ENCODE data around the gene ECE1.

ECE1 gene

DNA sequence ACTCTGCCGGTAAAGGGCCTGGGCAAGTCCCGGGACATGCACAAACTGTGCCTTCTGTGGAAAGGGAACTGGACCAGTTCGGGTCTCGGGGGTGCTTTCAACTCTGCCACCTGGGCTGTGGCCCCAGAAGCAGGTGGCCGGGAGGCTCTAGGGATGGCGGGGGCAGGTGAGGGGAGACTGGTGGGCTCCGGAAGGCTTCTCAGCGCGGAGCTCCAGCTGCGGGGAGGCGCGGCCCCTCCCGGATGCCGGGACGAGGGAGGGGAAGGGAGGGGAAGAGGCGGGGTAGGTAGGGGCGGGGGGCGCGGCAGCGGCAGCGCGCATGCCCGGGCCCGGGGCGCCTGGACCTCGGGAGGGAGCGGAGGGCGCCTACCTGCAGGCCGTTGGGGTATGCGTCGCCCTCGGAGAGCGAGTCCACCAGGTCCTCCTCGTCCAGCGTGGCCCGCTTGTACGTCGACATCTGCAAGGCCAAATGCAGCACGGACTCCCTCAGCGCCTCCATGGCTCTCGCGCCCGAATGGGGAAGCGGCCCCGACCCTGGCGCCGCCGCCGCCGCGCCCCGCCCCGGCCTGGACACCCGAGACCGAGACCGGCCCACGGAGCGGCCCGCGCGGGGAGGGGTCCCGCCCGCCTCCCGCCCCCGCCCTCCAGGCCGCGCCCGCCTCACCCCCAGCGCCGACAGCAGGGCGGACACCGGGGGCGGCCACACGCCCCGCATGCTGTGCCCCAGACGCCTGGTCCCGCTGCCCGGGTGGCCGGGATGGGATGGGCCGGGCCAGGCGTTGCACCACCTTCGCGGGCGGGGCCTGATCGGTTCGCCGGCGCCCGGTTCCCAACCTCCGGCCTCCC, at the start of gene ECE1:
ECE1 (minus strand) TSS at position 764 of the 846 bp plus-strand sequence; CDS start at position 715, 49 bp downstream.
- peak; percentile 41 for DNase-seq

GRCh38 chr1:21339356-21340229, 49.3 kb upstream of the ECE1 start:
- DNase-seq: no peak

- peak; percentile 90 for DNase-seq
Observed at GRCh38 chr1:21338573-21339355, 48.5 kb upstream of the ECE1 start.

DNA sequence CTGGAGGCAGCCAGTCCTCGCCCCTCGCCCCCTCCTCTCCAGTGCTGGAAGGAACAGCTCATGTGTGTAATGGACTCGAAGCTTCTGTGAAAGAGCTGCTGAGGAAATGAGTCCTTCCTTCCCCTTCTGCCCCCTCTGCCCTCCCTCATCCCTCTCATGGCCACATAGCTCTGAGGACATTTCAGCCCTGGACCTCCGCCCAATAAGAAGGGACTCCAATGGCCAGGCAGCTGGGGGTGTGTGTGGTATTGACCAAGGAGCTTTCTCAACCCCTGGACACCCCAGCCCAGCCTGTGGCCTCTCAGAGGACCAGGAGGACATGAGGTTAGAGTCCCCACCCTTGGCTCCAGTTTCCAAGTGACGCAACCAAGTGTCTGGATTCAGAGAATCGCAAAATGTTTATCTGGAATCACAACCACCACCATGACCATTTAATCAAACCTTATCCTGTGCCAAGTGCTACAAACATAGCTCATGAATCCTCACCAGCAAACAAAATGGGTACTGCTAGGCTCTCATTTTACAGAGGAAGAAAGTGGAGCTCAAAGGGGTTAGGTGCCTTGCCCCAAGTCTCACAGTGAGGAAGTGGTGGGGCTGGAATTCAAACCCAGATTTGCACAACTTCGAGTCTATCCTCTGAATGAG, 47.8 kb upstream of the ECE1 start:
- peak; percentile 63 for DNase-seq

DNA sequence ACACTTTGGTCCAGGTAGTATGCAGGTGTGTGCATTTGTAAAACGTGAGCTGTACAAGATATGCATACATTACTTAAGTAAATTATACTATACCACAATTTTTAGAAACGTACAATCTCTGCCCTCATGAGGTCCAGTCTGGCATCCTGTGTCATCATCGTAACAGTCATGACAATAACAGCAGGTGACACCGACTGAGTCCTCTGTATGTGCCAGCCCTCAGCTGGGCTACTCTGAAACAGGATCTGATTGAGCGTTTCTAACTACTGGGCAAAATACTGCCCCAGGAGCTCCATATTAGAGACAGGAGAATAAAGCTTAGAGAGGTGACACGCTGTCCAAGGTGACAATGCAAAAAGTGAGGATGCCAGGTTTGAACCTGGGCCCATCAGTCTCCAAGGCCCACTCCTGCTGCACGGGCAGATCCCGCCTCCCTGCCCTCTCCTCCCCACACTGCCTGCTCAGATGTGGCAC, 47.2 kb upstream of the ECE1 start:
- no peak for DNase-seq

DNA sequence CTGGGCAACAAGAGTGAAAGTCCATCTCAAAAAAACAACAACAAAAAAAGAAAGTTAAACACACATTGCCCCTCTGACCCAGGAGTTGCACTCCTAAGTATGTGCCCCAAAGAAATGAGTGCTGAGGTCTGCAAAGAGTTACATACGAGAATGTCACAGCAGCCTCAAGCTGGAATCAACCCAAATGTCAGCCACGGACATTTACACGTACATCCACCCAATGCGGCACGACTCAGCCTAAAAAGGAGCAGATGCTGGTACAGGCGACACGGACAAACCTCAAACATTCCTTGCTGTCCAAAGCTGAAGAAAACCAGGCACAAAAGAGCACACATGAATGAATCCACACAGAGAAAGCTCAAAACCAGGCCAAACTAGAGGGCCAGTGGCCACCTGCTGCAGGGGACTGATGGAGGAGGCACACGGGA, 46.8 kb upstream of the ECE1 start:
- DNase-seq: peak; percentile 21

DNA sequence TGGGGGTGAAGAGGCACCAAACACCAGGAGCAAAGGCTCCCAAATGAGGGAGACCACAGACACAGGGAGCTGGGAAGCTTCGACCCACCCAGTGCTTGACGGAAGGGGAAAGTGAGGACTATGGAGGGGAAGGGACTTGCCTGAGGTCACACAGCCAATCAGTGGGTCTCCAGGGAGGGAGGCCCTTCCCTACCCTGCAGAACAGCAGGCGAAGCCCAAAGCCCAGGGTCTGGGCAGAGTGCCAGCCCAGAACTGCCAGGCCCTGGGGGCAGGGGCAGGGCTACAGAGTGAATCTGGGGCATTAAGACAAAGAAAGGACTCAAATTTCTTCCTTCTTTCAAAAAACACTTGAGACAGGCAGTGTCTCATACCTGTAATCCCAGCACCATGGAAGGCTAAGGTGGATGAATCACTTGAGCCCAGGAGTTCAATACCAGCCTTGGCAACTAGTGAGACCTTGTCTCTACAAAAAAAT, 45.5 kb upstream of the ECE1 start:
- DNase-seq: peak; percentile 98

DNA sequence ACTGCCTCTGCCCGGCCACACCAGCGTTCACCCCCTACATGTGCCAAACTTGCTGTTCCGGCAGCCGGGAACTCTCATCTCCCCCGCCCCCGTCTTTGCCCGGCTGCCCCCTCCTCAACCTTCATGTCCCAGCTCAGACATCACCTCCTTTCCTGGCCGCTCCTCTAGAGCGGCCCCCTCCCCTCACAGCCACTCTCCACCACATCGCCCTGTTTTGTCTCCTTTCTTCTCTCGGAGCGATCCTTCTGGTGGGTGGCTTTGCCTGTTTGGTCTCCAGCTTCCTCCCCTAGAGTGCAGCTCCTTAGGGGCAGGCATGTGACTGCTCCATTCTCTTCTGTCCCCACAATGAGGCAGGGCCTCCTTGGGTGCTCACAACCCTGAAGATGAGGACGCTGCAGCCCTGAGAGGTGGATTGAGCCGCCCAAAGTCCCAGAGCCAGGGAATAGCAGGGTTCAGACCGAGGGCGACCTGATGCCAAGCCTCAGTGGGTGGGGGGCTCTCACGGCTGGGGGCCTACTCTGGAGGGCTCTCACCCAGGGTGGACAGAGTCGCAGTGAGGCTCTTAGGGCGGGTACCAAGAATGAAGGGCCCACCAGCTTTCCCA, 44.9 kb upstream of the ECE1 start:
- DNase-seq: peak; percentile 64

DNA sequence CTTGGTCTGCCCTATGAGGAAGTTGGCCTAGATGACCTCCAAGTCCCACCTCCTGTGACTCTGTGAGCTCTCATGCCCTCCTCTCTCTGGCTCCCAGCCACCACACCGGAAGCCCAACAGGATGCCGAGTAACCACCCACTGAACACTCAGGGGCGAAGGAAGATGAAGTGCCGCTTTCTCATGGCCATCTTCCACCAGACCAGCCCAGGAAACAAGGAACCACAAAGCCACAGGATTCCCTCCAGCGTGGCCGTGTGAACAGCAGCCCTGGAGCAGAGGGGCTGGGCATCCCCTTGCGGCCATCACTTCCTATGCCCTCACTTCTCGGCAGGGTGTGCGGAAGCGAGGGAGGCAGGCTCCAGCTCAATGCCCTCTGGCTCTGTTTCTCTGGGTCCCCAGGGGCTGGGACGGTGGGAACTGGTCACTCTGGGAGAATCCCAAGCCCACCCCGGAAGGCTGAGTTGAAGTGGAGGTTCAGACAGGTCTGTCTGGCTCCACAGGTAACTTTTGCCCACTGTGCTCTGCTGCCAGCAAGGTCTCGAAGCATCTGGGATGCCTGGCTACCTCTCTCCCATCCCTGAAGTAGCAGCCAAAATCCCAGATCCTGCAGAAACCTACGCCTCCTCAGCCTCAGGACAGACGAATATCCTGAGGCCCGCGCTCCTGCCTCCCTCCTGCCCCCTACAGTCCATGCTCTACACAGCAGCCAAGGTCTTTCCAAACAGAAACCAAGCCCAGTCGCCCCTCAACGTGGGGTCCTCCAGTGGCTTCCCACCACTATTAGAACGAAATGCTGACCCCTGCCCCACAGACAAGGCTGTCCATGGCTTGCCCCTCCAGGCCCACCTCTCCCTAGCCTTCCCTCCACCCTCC, 44.2 kb upstream of the ECE1 start:
- DNase-seq: peak; percentile 84

GRCh38 chr1:21333824-21334213, 43.6 kb upstream of the ECE1 start:
- DNase-seq: no peak

GRCh38 chr1:21332554-21333311, 42.5 kb upstream of the ECE1 start:
- DNase-seq: no peak

GRCh38 chr1:21331752-21332478, 41.7 kb upstream of the ECE1 start:
- DNase-seq: no peak

DNA sequence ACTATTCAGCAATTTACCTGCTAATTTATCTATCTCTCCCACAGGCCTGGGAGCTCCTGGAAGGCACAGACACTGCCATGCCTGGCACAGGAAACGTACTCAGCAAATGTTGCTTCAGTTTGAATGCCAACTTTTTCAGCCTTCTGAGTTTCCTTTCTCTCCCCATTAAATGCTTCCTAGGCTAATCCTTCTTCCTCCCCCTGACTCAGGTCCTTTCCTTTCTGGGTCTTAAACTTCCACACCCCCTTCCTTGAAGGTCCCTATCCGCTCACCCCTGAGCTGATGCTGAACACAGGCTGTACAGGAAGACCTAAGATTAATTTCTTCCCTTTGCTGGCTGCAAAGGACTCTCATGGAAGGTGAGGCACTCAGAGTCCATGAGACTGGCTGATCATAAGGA, 40.3 kb upstream of the ECE1 start:
- DNase-seq: no peak

DNA sequence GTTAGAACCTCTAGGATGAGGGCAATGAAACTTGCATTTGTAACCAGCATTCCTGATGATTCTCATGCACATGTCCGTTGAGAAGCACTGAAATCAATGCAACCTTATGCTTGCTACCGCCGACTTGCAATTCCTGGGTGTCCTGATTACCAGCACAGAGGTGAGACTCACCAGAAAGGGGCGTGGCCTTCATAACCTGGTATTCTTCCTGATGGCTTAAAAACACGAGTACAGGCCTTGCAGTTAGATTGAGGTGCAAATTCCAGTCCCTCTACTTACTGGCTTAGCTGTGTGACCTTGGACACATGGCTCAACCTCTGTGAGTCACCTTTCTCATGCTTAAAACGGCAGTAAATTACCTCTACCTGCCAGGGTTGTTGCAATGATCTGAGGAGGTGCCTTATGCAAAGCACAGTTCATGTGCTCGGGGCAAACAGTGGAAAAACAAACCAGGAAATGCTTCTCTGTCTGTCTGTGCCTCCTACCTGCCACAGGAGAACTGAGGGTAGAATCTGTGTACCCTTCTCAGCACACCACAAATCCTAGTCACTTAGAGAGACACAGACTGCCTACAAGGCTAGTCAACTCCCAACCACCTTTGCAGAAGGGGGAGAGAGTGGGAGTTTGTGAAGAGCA, 39.1 kb upstream of the ECE1 start:
- DNase-seq: no peak

DNA sequence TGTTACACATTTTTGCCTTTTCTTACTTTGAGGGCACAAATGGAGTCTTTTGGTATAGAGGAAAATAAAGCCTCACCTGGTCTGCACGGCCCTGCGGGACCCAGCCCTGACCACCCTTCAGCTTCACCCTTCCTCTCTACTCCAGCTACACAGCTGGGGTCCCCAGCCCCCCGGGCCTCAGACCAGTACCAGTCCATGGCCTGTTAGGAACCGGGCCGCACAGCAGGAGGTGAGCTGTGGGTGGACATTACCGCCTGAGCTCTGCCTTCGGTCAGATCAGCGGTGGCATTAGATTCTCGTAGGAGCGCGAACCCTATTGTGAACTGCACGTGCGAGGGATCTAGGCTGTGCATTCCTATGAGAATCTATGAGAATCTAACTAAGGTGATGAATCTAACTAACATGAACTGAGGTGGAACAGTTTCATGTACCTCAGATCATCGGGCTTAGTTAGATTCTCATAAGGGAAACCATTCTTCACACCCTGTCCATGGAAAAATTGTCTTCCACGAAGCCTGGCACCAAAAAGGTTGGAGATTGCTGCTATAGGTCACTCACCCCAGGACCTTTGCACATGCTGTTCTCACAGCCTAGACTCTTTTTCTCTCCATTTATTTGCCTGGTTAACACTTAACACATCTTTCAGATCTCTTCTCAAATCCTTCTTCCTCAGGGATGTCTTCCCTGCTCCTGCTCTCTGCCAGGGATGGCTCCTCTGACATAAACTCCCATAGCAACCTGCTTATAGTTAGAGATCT, 37.5 kb upstream of the ECE1 start:
- DNase-seq: no peak

DNA sequence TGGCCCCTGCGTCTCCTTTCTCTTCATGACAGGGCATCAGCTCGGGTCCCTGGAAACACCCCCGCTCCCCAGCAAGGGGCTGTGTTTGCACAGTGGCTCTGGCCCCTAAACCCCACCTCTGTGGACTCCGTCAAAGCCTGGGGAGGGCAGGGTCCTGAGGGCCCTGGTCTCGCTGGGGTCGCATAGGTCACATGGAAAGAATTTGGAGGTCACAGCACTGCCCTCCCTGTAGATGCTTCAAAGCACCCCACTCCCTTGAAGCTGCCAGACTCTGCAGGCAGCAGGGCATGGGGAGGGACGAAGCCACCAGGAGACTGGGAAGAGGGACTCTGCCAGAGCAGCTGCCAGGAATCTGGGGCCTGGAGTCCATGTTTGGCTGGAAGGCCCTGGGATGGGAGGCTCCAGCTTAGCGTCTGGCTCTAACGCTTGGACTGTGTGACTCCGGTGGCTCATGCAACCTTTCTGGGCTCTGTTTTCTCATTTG, 36.6 kb upstream of the ECE1 start:
- DNase-seq: no peak

GRCh38 chr1:21325731-21326387, 35.6 kb upstream of the ECE1 start:
- no peak for DNase-seq

Measured in DMS79 treated with DMSO at 0.1 percent for 48 hours (cell line).